WERI-Rb-1 (cell line): ENCODE data around the gene SETD1A.
A peak's percentile ranks its signal among the peaks of the same experiment; 100 is the strongest.

Experiments used
- DNase-seq: peaks from one replicate; pipeline ENCODE4 v3.0.0-alpha.2; 2020
- H3K27ac ChIP-seq: fragments of 250-450 bp; sonication (Bioruptor Pico); 2 replicates; pipeline ENCODE4 v1.5.1; 2020; ENCODE audit warnings: mild to moderate bottlenecking, moderate library complexity
- H3K27me3 ChIP-seq: fragments of 250-450 bp; sonication (Bioruptor Pico); 2 replicates; pipeline ENCODE4 v1.5.1; 2021; ENCODE audit warnings: mild to moderate bottlenecking, low read depth, moderate library complexity; ENCODE audit not compliant: insufficient read depth, severe bottlenecking
- H3K36me3 ChIP-seq: fragments of 250-450 bp; sonication (Bioruptor Pico); 2 replicates; pipeline ENCODE4 v1.5.1; 2020; ENCODE audit warnings: mild to moderate bottlenecking, moderate library complexity
- H3K4me3 ChIP-seq: 2 replicates; pipeline ENCODE4 v1.5.1; 2011; ENCODE audit warnings: low read depth, mild to moderate bottlenecking, control low read depth, low read length
- H3K9me3 ChIP-seq: fragments of 250-450 bp; sonication (Bioruptor Pico); 2 replicates; pipeline ENCODE4 v1.5.1; 2021; ENCODE audit warnings: mild to moderate bottlenecking, moderate library complexity; ENCODE audit not compliant: severe bottlenecking
- CTCF ChIP-seq: IDR thresholded peaks from 2 replicates; pipeline ENCODE4 v1.5.1; 2011; ENCODE audit warnings: low read depth, mild to moderate bottlenecking, control low read depth, inconsistent platforms, low read length

SETD1A gene

GRCh38 chr16:30923554-30924075 is 33.9 kb upstream of the SETD1A start, which contains the start of gene FBXL19:
Gene FBXL19 (plus strand): TSS chr16:30923572. CDS start chr16:30925755, 2,183 bp downstream.
- no peaks in the 10 kb centered on the region for H3K9me3 ChIP-seq
- no peak for TF ChIP-seq CTCF
- H3K27ac ChIP-seq = peak within 1 kb of the TSS; percentile 97
- peak within 1 kb of the TSS; percentile 91 for H3K4me3 ChIP-seq
- H3K36me3 ChIP-seq = peaks cover 14% of the 10 kb centered on the region
- no peak for DNase-seq
- no peaks in the 10 kb centered on the region for H3K27me3 ChIP-seq

GRCh38 chr16:30924076-30924912 is 33.3 kb upstream of the SETD1A start:
- peaks cover 18% of the 10 kb centered on the region for H3K36me3 ChIP-seq
- no peaks in the 10 kb centered on the region for H3K9me3 ChIP-seq
- H3K4me3 ChIP-seq = peak overlapping the region; percentile 57
- DNase-seq = no peak
- H3K27ac ChIP-seq = no peak overlapping the region
- TF ChIP-seq CTCF = no peak
- H3K27me3 ChIP-seq = no peaks in the 10 kb centered on the region

GRCh38 chr16:30924913-30925631 is 32.5 kb upstream of the SETD1A start:
- H3K9me3 ChIP-seq = no peaks in the 10 kb centered on the region
- peak overlapping the region; percentile 57; the same call in 1 of the 2 replicates for H3K4me3 ChIP-seq
- H3K27ac ChIP-seq = no peak overlapping the region
- peaks cover 25% of the 10 kb centered on the region for H3K36me3 ChIP-seq
- no peak for DNase-seq
- no peak for TF ChIP-seq CTCF
- H3K27me3 ChIP-seq = no peaks in the 10 kb centered on the region

- H3K36me3 ChIP-seq = peaks cover 30% of the 10 kb centered on the region
- no peak for TF ChIP-seq CTCF
- no peaks in the 10 kb centered on the region for H3K9me3 ChIP-seq
- no peaks in the 10 kb centered on the region for H3K27me3 ChIP-seq
- no peak for DNase-seq
- no peak overlapping the region for H3K4me3 ChIP-seq
- H3K27ac ChIP-seq = no peak overlapping the region
Observed at GRCh38 chr16:30925632-30925987, 31.9 kb upstream of the SETD1A start.

GRCh38 chr16:30925995-30926811 is 31.4 kb upstream of the SETD1A start:
- no peak for DNase-seq
- peaks cover 36% of the 10 kb centered on the region for H3K36me3 ChIP-seq
- no peaks in the 10 kb centered on the region for H3K27me3 ChIP-seq
- no peaks in the 10 kb centered on the region for H3K9me3 ChIP-seq
- H3K27ac ChIP-seq = no peak overlapping the region
- H3K4me3 ChIP-seq = no peak overlapping the region
- TF ChIP-seq CTCF = no peak
